HG03354 (cell line): Measurements from ENCODE around the gene GABRB3.

Source experiments
- ATAC-seq: cut with Tn5 transposase; IDR thresholded peaks from one replicate; pipeline ENCODE4 v1.9.1; 2021; ENCODE audit warnings: mild to moderate bottlenecking; ENCODE audit not compliant: unreplicated experiment, poor library complexity, severe bottlenecking

Gene GABRB3

DNA sequence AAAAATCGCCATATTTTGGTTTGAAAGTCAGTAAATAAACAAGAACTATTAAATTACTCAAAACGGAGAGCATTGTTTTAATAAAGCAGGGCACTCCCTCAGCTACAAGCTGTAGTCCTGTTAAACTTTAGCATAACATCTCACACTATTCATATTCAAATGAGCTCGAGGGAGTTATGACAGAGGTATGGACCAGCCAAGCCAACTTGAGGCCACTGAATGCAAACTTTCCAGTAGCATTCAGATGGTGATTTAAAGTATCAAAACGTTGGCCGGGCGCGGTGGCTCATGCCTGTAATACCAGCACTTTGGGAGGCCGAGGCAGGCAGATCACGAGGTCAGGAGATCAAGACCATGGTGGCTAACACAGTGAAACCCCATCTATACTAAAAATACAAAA, 132.9 kb downstream of the GABRB3 start:
- no peak for ATAC-seq

DNA sequence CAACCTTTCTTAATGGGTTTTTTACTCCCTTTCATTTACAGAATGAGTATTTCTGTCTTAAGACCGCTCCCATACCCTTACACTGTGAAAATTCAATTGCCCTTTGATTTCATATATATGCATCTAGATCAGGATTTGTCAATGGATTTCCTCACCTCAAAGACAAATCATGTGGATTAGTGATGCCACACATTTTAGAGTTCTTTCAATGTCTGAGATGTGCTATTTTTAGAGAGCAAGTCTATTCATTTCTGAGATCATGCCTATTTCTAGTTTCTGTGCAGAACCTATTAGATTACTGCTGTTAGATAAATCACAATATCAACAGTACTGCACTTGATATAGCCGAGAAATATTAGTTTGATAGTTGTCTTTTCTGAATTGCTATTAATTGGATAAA, 137.3 kb downstream of the GABRB3 start:
- ATAC-seq: no peak

DNA sequence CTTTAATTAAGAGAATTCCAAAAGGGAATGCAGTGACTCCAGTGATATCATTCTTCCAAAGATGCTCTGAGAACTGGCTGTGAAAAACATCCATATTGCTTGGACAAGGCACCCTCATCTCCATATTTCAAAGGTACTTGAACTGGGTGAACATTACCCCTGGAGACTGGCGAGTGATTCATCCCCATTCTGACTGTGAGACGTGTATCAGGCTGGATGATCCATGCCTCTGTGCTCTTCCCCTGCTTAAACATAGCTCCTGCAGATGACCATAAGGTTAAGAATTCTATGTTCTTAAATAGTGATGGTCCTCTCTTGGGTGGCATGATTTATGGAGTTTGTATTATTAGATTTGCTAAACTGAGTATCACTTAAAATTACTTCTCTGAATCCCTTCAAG, 137.8 kb downstream of the GABRB3 start:
- ATAC-seq: no peak

DNA sequence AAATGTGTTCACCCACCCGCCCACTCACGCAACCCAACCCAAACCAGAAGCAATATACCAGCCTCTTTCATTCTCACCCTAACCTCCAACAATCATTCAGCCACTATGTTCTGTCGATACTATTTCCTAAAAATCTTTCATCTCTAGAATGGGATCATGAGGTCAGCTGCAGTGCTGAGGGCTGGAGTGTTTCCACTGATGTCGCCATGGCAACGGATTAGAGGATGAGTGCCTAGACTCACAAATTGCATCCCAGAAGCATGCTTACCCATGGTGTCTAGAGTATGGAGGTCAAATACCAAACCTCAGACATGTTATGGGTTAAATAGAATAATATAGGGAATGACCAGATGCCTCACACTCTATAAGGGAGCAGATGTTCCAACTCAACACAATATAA, 138.5 kb downstream of the GABRB3 start:
- no peak for ATAC-seq

DNA sequence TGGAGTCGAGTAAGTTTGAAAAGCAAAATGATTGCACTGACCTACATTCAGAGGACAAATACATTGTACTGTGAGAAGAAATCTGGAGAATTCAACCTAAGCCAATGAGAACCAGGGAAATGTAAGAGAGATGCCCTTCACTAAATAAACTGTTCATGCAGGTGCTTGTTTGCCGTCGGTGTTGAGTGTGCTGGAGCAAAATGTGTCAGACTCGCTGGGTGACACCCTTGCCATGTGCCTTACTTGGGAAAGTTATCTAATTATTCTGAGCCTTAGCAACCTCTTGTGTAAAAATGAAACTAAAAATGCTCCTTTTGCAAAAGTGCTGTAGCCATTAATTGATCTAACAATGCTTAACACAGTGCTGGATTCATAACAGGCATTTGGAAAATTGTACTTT, 140.4 kb downstream of the GABRB3 start:
- ATAC-seq: no peak

DNA sequence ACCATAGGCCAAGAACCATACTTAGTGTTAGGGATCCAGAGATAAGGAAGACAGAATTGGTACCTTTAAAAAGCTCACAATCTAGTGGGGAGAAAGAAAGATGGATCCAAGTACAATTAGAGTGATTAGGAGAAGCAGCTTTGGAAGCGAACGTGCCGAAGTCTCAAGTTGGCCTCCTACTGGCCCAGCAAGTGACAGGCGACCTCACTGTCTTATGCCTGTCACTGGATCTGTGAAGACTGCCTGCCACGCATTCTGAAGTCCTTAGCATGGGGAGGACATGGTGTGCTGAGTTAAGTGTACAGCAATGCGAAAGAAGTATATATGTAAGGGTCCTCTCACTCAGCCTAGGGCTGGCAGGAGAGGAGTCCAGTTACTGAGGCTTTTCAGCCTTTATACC, 141.0 kb downstream of the GABRB3 start:
- no peak for ATAC-seq

DNA sequence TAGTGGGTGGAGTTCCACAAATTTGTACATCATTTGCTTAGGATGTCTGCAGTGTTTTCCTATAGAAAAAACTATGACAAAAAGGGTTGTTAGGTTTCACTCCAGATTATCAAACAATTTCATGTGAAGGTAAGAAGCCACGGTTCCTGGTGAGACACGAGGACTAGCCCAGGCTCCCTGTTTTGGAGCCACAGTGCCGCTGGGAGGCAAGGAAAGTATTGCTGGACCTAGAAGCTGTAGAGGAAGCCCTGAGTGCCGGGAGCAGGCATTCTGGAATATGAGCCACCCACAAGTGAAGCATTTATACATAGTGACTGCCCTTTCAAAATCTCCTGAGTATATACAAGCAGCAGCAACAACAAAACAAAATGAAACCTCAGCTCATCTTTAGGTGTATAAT, 142.0 kb downstream of the GABRB3 start:
- ATAC-seq: no peak

DNA sequence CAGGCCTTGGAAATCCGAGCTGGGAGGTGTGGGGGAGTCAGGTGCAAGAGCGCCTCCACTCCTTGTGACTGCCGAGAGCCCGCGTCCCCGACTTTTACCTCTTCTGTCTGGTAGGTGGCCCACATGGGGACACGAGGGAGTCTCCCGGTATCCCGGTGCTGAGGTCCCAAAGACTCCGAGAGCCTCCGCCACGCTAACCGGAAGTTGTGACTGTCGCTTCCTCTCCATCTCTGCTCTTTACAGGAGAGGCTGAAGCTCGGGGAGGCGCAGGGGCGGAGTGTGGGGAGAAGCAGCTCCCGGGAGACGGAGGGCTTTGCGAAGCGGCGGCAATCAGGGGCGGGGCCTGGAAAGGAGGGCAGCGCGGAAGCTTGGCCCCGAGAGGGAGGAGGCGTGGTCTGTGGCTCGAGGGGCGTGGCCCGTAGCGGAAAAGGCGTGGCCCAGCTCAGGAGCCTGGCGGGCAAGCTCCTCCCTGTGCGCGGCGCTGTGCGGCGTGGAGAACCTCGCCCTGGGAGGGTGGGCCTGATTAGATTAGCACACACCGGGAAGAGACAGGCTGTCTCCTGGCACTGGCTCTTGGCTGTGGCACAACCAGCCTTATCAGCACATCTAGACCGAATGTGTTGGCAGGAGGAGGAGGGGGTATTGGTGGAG, 143.9 kb downstream of the GABRB3 start:
- no peak for ATAC-seq

DNA sequence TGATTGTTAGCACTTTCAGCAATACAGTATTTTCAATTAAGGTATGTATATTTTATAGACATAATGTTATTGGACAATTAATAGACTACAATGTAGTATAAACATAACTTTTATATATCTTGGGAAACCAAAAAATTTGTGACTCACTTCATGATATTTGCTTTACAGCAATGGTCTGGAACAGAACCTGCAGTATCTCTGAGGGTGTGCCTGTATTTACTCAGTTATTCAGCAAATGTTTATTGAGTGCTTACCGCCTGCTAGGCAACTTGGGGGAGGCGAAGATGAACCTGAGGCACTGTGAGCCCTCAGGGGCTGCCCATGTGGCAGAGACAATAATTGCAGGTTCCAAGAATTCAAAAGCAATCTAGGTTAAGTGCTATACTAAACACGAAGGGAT, 144.8 kb downstream of the GABRB3 start:
- no peak for ATAC-seq

DNA sequence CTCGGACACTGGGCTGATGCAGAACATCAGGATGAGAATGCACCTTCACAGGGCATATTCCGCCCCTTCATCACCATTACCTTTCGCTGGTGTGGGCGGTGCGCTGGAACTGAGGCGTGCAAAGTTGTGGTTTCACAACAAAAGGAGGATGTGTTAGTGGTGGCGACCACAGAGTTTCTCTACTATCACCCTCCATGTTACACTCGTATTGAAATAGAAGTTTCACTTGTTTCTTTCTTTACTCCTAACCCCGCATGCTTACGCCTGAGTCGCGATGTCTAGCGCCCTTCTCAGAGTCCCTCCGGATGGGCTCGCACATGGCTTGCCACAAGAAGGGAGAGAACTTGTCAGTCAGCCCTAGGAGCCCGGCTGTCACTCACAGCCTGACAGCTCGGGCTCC, 148.7 kb downstream of the GABRB3 start:
- no peak for ATAC-seq

DNA sequence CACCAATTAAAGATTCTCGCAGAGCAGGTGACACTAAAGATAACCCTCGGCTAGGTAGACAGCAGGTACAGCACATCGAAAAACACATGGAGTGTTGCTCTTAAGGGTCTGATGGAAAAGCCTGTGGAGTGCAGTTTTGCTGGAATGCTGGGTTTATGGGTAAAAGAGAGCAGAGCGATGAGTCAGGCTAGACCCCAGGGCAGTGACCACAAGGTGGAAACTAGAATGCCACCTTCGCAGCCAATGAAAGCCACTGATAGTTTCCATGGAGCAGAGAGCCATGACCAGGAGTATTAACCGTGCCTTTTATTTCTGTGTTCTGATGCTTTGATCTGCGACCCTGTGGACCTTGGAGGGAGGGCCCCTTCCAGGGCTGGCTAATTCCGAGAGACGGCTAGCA, 149.8 kb downstream of the GABRB3 start:
- no peak for ATAC-seq

DNA sequence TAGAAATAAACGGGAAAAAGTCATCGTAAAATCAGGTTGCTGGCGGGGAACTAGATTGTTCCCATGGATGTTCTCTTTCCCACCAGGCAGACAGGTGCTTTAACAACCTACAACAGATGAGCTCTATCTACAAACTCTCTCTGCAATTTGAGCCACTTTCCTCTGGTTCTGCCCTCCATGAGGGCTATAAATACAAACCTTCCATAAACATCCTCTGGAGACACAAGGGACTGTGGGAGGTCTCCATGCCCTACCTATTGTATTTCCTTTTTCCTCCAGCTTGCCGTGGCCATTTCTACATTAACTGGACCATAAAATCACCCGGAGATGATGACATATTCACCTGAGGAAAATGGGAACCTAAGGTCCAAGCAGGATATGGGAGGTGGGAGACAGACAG, 151.1 kb downstream of the GABRB3 start:
- no peak for ATAC-seq

DNA sequence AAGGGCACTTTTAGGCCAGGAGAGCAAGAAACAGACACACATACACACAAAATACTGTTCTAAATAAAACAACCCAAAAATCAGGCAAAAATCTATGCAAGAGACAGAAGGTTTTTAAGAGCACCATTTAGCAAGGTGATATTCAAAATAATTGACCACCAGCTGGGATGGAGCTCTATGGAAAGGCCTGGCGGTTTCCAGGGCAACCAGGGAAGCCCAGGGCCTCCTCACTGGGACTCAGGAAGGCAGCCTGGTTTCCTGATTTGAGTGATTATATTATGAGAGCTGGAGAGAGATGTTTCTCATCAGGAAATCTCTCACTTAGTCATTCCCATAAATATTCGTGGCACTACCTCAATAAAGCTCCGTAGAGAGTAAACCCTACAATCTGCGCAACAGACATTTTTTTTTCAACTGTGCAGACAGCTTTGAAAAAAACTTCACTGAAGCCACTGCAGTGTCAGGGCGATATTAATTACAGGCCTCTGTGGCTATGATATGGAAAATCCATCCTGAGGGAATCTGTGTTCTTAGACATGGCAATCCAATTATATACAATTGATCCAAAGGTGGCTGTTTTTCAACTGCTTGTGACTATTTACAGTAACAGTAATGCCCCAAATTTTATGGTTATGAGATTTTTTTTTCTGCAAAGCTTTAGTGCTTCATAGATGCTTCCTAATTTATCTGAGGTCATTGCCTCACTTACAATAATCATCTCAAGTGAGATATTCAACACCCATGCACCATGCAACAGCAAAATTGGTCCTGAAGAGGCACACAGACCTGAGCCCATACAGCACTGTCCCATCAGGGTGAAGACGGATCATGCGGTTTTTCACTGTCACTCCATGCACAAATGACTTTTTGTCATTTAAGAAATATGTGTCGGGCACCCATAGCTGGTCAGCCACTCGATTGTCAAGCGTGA, 152.1 kb downstream of the GABRB3 start:
- no peak for ATAC-seq

DNA sequence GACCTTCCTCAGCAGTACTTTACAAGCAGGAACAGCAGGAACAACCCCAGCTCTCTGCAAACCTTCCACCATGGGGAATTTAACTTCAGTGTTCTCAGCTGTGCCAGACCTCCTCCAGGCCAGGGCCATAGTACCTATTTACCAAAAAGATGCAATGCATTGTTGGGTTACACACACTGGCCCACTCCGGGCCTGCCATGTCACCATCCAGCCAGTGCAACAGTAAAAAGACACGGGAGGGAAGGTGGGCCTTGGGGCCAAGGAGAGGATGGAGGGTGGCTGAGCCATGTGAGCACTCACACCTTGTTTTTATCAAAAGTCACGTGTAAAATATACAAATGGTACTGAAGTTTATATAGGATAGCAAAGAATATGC, 157.0 kb downstream of the GABRB3 start:
- no peak for ATAC-seq

DNA sequence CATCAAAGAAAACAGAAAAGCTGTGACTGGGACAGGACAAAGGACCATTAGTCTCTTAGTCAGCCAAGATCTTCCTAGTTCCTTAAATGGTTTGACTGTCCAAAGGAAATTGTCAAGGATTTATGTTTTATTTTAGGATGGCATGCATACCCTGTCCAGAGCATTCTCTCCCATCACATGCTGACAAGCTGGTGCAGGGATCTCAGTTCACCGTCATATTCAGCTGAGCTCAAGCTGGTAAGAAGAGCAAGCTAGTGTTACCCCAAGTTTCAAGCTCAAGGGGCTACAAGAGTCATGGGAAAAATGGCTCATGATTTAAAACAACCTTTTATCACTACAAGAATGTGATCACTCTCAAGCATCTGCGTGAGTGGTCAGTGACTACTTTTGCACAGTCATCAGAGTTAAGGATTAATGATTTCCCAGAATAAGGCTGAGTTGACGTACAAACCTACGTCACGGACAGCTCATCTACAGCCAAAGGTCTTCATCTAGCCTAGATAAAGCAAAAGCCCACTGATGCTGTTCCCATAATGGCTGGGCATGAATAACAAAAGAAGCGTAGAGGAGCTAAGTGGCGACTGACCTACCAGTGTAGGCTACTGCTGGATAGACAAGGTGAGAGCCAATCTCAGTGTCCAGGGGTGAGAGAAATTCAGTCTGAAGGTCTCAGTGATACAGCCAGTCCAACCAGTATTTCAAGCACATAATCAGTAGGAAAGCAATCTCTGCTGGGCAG, 157.5 kb downstream of the GABRB3 start:
- no peak for ATAC-seq

DNA sequence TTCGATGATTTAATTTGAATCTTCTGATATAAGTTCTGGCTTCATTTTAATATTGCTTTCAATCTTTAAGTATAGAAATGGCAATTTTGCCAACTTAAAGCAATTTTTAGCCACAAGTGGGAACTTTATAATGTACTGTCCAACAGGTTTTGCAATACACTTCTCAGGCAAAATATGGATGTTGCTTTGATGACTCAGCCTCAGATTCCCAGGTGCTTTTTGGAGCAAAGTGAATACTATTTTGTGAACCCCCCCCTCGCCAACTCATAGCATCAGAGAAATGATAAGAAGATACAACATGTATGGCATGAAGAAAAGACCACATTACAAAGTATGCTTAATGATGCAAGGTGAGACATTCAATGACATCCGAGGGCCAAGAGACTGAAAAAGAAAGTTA, 158.1 kb downstream of the GABRB3 start:
- no peak for ATAC-seq

DNA sequence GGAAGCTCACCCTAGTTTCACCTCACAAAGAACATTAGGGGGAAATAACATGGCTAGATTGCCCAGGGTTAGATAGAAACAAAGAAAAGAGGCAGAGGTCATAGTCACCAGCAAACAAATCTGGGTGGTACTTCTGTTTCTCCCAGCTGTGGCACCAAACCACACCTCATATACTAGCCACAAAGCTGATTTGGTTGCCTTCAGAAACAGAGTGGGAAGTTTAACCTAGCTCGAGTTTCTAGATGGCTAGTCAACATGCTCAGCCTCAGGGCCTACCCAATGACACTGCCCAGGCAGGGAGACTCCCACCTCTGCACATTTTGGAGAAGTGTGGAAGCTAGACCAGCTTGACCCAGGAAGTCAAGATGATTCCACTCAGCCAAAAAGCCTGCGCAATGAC, 174.2 kb downstream of the GABRB3 start:
- no peak for ATAC-seq

DNA sequence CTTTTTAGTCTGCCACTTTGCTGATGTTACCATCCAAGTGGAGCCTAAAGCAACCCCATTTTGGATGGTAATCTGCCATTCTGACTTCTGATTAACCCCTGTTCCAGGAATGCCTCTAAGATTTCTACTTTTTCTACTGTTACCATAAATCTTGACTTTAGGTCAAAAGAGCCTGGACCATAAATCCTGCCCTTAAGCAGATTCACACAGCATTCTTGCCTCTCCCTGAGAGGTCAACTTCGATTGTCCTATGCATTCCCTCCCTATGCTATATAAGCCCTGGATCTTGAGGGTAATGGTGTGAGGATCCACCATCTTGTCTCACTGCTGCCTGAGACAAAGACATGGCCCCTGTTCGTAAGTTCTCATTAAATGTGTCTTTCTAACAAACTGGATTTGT, 177.3 kb downstream of the GABRB3 start:
- no peak for ATAC-seq

DNA sequence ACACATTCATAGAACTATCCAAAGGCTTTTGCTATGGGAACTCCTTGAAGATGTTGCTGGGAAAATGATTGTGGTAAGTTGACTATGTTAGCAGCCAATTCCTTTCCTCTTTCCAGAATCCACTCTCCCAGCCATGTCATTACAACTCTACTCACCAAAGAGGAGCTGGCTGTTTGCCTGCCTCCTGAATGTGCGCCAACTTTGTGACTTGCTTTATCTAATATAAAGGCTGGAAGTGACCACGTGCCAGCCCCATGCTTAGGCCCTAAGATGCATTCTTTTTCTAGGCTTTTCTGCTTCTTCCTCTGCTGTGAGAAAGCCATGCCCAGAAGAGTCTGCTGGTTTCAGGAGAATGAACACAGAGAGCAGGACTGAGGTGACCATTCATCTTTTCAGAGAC, 182.2 kb downstream of the GABRB3 start:
- ATAC-seq: no peak

DNA sequence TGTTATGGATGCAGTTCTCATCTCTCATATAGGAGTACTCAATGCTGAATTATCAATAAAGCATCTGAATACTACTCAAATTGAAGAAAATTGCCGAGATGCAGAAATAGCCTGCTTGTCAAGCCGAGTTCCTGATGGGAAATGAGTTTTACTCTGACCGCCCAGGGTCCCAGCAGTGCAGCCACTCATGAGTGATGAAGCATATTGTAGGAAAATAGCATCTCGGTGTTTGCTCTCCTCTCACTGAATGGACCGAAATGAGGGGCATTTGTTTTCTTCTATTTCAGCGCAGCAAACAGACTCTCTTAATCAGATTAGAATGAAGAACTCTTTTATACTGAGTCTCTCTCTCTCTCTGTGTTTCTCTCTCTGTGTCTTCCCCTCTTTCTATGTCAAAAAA, 190.0 kb downstream of the GABRB3 start:
- ATAC-seq: no peak

DNA sequence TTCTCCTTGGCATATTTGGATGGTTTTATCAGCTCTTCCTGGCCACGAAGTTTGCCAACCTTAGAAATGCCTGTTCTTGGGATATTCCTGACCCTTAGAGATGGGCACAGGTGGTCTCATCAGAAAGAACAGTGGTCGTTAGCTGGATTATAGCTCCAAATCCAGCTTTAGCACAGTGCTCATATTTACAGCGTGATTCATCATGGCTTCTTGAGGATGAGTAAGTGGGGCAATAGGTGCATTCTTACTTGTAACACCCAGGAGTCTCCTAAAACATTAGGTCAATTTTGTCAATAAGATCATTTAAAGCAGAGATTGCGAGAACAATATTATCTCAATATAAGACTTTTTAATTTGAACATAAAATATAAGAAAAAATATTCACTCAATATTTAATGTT, 191.9 kb downstream of the GABRB3 start:
- ATAC-seq: no peak
